Measurements from ENCODE around the gene MTRF1L. TPM values are rescaled to one million over a fixed set of nuclear protein-coding genes. Genes with fewer than 3 reads are reported as not detected.
A peak's percentile ranks its signal among the peaks of the same experiment; 100 is the strongest.

Gene MTRF1L
- polyA plus RNA-seq, 1 experiment, result 8.1 TPM

DNA sequence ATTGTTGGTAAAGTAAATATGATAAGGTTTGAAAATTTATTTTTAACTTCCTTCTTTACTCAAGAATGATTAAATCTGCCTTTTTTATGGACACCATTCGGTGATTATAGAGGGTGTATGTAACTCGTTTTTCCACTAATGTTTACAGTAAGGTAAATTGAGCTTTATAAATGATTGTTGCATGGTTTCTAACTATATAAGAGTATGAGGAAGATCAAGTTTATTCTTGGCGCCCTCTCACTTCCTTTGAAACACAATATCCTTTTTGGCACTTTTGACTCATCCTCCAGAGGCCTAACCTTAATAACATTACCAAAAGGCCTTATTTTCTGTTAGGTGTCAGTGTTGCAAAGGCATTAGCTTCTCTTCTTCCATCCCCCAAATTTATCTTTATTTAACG lies 41.8 kb upstream of the MTRF1L start:
- DNase-seq (ENCODE audit: low read depth), result no peak
- CTCF ChIA-PET, result no interaction called here

DNA sequence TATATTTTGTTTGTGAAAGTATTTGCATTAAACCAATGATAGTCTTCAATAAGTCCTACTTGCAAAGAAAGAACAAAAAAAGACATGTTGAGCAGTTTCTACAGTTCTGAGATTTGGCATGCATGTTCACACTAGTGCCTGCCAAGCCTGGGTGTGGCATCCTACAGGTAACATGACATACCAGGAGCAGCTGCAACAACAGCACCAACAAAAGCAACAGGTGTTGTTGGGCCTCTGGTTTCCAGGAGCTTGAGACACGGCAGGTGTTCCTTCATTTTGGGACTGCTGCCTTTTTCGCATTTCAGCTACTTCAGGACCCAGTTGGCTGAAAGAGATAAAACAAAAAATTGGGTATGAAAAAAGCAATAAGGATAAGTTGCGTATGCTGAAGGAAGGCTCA lies 41.2 kb upstream of the MTRF1L start:
- no peak overlapping the region for H3K4me3 ChIP-seq (ENCODE audit: low read depth, low read length)
- TF ChIP-seq, protein P1, sequence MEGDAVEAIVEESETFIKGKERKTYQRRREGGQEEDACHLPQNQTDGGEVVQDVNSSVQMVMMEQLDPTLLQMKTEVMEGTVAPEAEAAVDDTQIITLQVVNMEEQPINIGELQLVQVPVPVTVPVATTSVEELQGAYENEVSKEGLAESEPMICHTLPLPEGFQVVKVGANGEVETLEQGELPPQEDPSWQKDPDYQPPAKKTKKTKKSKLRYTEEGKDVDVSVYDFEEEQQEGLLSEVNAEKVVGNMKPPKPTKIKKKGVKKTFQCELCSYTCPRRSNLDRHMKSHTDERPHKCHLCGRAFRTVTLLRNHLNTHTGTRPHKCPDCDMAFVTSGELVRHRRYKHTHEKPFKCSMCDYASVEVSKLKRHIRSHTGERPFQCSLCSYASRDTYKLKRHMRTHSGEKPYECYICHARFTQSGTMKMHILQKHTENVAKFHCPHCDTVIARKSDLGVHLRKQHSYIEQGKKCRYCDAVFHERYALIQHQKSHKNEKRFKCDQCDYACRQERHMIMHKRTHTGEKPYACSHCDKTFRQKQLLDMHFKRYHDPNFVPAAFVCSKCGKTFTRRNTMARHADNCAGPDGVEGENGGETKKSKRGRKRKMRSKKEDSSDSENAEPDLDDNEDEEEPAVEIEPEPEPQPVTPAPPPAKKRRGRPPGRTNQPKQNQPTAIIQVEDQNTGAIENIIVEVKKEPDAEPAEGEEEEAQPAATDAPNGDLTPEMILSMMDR (IDR thresholded peaks at IDR 0.05; ENCODE audit: insufficient read depth, low read depth, low read length), result no peak
- ChIA-PET CTCF (no interaction called here), POLR2A (no interaction called here)
- no peaks in the 10 kb centered on the region for H3K36me3 ChIP-seq (ENCODE audit: control insufficient read depth, insufficient read depth, low read length)
- H3K27me3 ChIP-seq (ENCODE audit: control insufficient read depth, insufficient read depth, low read length), result no peaks in the 10 kb centered on the region
- DNase-seq (ENCODE audit: low read depth), result no peak

More for the DNA sequence above, 41.8 kb upstream of the MTRF1L start:
- no peaks in the 10 kb centered on the region for H3K36me3 ChIP-seq (ENCODE audit: control insufficient read depth, insufficient read depth, low read length)
- no peaks in the 10 kb centered on the region for H3K27me3 ChIP-seq (ENCODE audit: control insufficient read depth, insufficient read depth, low read length)
- TF ChIP-seq, protein P1 (IDR thresholded peaks at IDR 0.05; ENCODE audit: insufficient read depth, low read depth, low read length), result no peak
- POLR2A ChIA-PET, result no interaction called here
- H3K4me3 ChIP-seq (ENCODE audit: low read depth, low read length), result no peak overlapping the region

DNA sequence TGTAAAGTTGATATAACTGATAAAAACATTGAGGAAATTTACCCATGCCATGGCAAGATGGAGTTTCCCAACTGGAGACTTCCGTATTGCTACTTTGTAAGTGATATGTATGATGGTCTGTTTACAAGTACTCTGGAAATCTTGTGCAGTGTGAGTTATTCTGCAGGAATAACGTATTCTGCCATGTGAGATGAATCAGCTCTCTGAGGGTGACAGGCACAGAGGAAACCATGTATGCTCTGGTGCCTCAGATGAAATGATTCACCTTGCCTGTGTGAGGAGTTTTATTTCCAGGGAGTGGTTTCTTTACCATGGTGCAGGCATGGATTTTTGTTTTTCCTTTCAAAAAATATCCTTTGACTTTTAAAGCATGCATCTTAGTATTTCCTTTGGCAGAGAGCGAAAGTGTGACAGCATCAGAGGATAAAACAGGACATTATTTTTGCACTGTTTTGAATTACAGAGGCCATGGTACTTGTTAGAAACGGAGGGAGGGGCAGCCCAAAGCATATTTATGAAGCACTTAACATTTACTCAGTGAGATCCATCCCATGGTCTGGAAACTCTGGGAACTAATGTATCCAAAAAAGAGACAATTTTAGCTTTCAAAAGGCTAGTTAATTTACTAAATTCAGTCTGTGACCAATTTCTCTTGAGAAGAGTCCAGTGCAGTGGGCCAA lies 36.0 kb upstream of the MTRF1L start:
- CTCF ChIA-PET, result interaction anchor here (1.7 kb wide), 1 partner anchor 14 kb away, joined by 5 read pairs; no protein-coding TSS in a partner anchor
- POLR2A ChIA-PET, result no interaction called here
- no peak overlapping the region for H3K4me3 ChIP-seq (ENCODE audit: low read depth, low read length)
- TF ChIP-seq, protein P1 (IDR thresholded peaks at IDR 0.05; ENCODE audit: insufficient read depth, low read depth, low read length), result no peak
- DNase-seq (ENCODE audit: low read depth), result no peak
- H3K27me3 ChIP-seq (ENCODE audit: control insufficient read depth, insufficient read depth, low read length), result no peaks in the 10 kb centered on the region
- H3K36me3 ChIP-seq (ENCODE audit: control insufficient read depth, insufficient read depth, low read length), result no peaks in the 10 kb centered on the region

DNA sequence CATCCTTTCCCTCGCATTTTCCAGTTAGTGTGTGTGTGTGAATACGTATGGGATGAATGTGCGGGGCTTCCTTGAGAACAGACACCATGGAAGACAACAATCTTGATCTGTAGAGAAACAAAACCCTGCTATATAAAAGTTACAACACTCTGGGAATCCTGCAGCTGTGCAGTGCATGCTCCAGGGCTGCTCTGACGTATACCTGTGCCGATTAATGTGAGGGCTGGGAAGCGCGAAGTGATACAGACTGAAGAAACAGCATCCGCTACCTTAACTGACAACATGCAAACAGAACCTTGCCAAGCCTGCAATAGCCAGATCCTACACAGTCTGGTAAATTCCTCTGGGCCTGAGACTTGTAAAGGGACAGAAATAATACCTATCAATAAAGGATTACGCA lies 31.6 kb upstream of the MTRF1L start:
- DNase-seq (ENCODE audit: low read depth), result no peak
- POLR2A ChIA-PET, result no interaction called here
- no peaks in the 10 kb centered on the region for H3K27me3 ChIP-seq (ENCODE audit: control insufficient read depth, insufficient read depth, low read length)
- no peaks in the 10 kb centered on the region for H3K36me3 ChIP-seq (ENCODE audit: control insufficient read depth, insufficient read depth, low read length)
- CTCF ChIA-PET, result interaction anchor here (0.8 to 1.8 kb wide), 3 partner anchors 9 to 479 kb away, joined by 3 to 5 read pairs (median 4); no protein-coding TSS in a partner anchor
- no peak overlapping the region for H3K4me3 ChIP-seq (ENCODE audit: low read depth, low read length)
- TF ChIP-seq, protein P1 (IDR thresholded peaks at IDR 0.05; ENCODE audit: insufficient read depth, low read depth, low read length), result no peak

DNA sequence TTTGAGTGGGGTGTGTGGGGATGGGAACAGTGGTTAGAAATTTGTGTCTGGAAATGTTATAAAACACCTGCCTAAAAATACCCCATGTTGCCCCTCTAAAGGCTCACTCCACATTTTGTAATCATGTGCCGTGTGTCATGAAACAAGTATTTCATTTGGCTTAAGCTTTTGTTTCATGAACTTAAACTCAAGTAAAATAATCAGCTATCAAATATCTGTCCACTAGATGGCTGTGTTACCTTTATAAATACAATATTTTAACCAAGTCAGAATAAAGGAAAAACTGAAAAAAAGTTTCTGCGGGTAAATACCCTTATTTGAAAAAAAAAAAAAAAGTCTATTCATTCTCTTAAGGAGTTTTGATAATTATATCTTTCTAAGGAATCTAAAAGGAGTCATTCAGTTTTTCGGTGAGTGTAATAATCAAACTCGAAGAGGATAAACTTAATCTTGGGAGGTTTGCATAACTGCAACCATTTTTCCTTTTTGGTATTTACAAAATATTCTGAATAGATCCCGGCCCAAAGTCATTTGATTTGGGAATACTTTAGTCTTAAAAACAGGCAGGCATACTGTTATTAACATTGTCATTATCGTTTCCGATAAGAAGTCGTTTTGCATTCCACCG lies 29.9 kb upstream of the MTRF1L start:
- Histone ChIP-seq H3K36me3 (ENCODE audit: control insufficient read depth, insufficient read depth, low read length) (no peaks in the 10 kb centered on the region), H3K27me3 (ENCODE audit: control insufficient read depth, insufficient read depth, low read length) (no peaks in the 10 kb centered on the region), H3K4me3 (ENCODE audit: low read depth, low read length) (no peak overlapping the region)
- CTCF ChIA-PET, result interaction anchor here (0.6 to 1.7 kb wide), 4 partner anchors 71 to 481 kb away, joined by 3 to 5 read pairs (median 4); no protein-coding TSS in a partner anchor
- POLR2A ChIA-PET, result interaction anchor here (0.5 to 0.7 kb wide), 2 partner anchors 14 to 135 kb away, joined by 3 to 8 read pairs; no protein-coding TSS in a partner anchor
- TF ChIP-seq, protein P1 (IDR thresholded peaks at IDR 0.05; ENCODE audit: insufficient read depth, low read depth, low read length), result peak; percentile 40
- peak; percentile 41 for DNase-seq (ENCODE audit: low read depth)
